Pancreas (tissue), 10 donors: ENCODE measurements around the gene PUM2. TPM values are rescaled to one million over a fixed set of nuclear protein-coding genes. Genes with fewer than 3 reads are reported as not detected.
A peak's percentile ranks its signal among the peaks of the same experiment; 100 is the strongest.

Experiments used
- ATAC-seq, 4 donors: fragments of 200-7000 bp; cut with Tn5 transposase; one replicate each; pipeline versions ENCODE4 v1.8.0 to v1.9.1; 2020; ENCODE audit warnings: mild to moderate bottlenecking in 4 of 4, moderate library complexity in 4 of 4
- DNase-seq, 6 donors: peaks; one replicate each; pipeline ENCODE4 v3.0.0-alpha.2; 2020
- FAIRE-seq: peaks from 2 replicates; lab custom pipeline; 2012; peaks lifted over from hg19 to GRCh38; lab: Jason Lieb, UNC
- H3K27ac ChIP-seq, 4 donors: fragments of 200-600 bp; sonication (generic); 1 replicate in 3 of 4; 2 replicates in 1 of 4; pipeline versions ENCODE4 v1.5.0 to v1.8.0; 2020
- H3K27me3 ChIP-seq, 4 donors: fragments of 200-600 bp; one replicate each; pipeline ENCODE4 v1.8.0; 2021
- H3K36me3 ChIP-seq, 3 donors: fragments of 200-600 bp; sonication (generic) in 1 of 3; one replicate each; pipeline versions ENCODE4 v1.5.0 to v1.8.0; 2020 to 2021
- H3K4me1 ChIP-seq, 3 donors: fragments of 200-600 bp; one replicate each; pipeline ENCODE4 v1.8.0; 2021
- H3K4me3 ChIP-seq, 4 donors: fragments of 200-600 bp; sonication (generic) in 2 of 4; one replicate each; pipeline versions ENCODE4 v1.5.0 to v1.8.0; 2020 to 2021
- H3K9me3 ChIP-seq, 4 donors: fragments of 200-600 bp; one replicate each; pipeline ENCODE4 v1.8.0; 2021
- WGBS, 2 donors: extraction: QIAGEN DNeasy Blood & Tissue Kit; methylation state at CpG; one replicate each; pipeline ENCODE4 v1.1.7; 2013; 5-methylcytosine and 5-hydroxymethylcytosine counted together
- intact Hi-C, 3 donors: fragments of 100-400 bp; cut with DNase I; formaldehyde crosslinking; loops; one replicate each; pipeline versions ENCODE4 v1.11.1 to v1.14.2; 2022
- polyA plus RNA-seq, 2 donors: library from polyadenylated mRNA; stranded (reverse); fragments of 200-250 nt; gene quantifications; one replicate each; pipeline ENCODE4 v1.2.3, GENCODE V29; 2013
- total RNA-seq, 6 donors: library from RNA; stranded (reverse); fragmentation: NEBNext Ultra II Directional in 4 of 6; extraction: Animal tissue kit (Norgen Biotek cat#: 25700) in 4 of 6; gene quantifications; one replicate each; pipeline versions ENCODE4 v1.2.1 to v1.2.4, GENCODE V29; 2021 to 2023
- TF ChIP-seq, protein P1 (sequence below), 4 donors: fragments of 200-600 bp; sonication (generic) in 3 of 4; IDR thresholded peaks; one replicate each; pipeline versions ENCODE4 v1.5.0 to v1.8.0; 2021; ENCODE audit warnings: antibody characterized with exemption in 4 of 4
- donor health status: healthy with polysubstance abuse.
- donor health status: DM: no; HTN: no; CAD: no; lungs with moderate emphysema.
- donor health status: DM: no; HTN: no; CAD: no.
- donor health status: control.
- donor health status: control.
- donor health status: Bipolar disorder and iron deficiency.
- donor health status: DM: yes; HTN: yes; CAD: no.
- donor health status: DM: no; HTN: no; CAD: no.
- donor health status: DM: no; HTN: no; CAD: no.
- donor health status: DM: yes; HTN: yes; CAD: no.

Gene PUM2
- total and polyA plus RNA-seq, 8 donors = 17.0 to 70.2 (median 40.8) TPM

DNA sequence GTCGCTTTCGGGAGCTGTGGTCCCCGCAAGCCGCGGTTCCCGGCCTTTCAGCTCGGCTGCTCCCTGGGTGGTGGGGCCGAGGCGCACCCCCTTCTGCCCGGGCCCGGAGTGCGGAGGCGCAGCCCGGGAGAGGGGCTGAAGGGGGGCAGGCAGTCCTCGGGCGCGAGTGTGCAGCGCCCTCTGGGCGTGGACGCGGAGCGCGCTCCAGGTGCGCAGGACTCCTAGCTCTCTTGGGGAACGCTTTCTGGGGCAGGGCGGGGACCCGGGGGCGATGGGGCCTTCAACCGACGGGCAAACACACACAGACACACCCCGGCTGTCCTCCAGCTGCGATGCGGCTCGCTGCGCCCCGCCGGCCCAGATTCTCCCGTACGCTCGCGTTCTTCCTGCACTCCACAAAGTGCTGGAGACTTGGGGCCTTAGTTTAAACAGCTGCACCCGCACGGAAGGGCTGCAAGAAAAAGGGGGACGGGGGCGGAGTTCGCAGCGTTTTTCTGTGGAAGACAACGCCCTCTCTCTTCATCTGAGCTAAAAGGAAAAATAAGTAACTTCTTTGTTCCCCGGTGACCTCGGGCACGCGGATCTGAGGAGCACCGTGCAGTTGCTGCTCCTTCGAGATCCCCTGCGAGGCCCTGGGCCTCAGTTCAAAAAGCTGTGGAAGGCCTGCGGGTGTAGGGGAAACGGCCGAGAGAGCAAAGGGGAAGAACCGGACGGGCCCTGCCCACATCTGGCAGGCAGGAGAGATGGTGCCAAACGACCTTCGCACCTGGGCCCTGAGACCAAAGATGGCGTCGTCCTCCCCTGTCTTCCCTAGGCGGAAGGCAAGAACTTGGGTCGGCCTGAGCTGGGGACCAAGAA lies 125.1 kb downstream of the PUM2 start:
- intact Hi-C loops = no loop called here
- FAIRE-seq (no peak), DNase-seq (peak; percentile 62 to 88 (median 74)), ATAC-seq (peak; percentile 81 to 92 (median 86))
- peaks cover 0 to 6% (median 5%) of the 10 kb centered on the region in 3 donors for H3K4me1 ChIP-seq
- no peaks in the 10 kb centered on the region for H3K36me3 ChIP-seq
- no peaks in the 10 kb centered on the region for H3K27me3 ChIP-seq
- TF ChIP-seq, protein P1, sequence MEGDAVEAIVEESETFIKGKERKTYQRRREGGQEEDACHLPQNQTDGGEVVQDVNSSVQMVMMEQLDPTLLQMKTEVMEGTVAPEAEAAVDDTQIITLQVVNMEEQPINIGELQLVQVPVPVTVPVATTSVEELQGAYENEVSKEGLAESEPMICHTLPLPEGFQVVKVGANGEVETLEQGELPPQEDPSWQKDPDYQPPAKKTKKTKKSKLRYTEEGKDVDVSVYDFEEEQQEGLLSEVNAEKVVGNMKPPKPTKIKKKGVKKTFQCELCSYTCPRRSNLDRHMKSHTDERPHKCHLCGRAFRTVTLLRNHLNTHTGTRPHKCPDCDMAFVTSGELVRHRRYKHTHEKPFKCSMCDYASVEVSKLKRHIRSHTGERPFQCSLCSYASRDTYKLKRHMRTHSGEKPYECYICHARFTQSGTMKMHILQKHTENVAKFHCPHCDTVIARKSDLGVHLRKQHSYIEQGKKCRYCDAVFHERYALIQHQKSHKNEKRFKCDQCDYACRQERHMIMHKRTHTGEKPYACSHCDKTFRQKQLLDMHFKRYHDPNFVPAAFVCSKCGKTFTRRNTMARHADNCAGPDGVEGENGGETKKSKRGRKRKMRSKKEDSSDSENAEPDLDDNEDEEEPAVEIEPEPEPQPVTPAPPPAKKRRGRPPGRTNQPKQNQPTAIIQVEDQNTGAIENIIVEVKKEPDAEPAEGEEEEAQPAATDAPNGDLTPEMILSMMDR (IDR thresholded peaks at IDR 0.05) = peak in 3 of 4 donors; percentile 28 to 38 (median 38)
- H3K4me3 ChIP-seq = peak overlapping the region; percentile 55 to 80 (median 69)
- 7 to 9% methylated on average over 52 to 66 of the region's 66 CpGs for WGBS, 2 donors
- H3K9me3 ChIP-seq = no peaks in the 10 kb centered on the region
- H3K27ac ChIP-seq = peak overlapping the region; percentile 65 to 82 (median 77)

DNA sequence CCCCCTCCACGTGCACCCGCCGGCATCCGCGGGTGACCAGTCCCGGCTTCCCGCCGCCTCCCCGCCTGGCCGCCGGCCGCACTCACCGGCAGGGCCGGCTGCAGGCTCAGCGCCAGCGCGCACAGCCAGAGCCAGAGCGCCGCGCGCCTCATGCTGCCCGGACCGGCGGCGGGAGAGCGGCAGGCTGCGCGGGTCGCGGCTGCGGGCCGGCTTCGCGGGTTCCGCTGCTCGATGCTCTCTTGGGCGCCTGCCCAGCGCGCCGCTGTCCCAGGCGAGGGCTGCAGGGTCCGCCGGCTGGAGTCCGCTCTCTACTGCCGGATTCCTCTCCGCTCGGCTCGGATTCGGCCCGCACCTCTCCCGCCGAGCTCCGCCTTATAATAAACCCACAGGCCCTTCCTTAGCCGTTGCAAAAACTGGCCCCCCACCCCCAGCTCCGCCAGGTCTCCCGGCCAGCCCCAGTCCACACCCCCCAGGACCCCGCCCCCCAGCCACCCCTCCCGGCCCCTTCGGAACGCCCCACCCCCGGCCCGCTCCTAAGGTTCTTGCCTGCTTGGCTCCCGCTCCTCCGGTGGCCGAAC lies 125.8 kb downstream of the PUM2 start, which contains the start of gene SDC1:
TSS of gene SDC1 (minus strand) at position 415 of the 578 bp plus-strand sequence. CDS start at position 152, 263 bp downstream.
- no peaks in the 10 kb centered on the region for H3K36me3 ChIP-seq
- H3K27ac ChIP-seq = peak within 1 kb of the TSS; percentile 65 to 82 (median 77)
- peaks cover 0 to 6% (median 5%) of the 10 kb centered on the region in 3 donors for H3K4me1 ChIP-seq
- intact Hi-C loops = no loop called here
- DNase-seq (peak; percentile 55 to 86 (median 75)), FAIRE-seq (no peak), ATAC-seq (peak; percentile 66 to 75 (median 69))
- WGBS, 2 donors = 0% methylated on average over 37 to 65 of the region's 65 CpGs
- TF ChIP-seq, protein P1 (IDR thresholded peaks at IDR 0.05) = no peak
- no peaks in the 10 kb centered on the region for H3K9me3 ChIP-seq
- H3K27me3 ChIP-seq = no peaks in the 10 kb centered on the region
- H3K4me3 ChIP-seq = peak within 1 kb of the TSS; percentile 55 to 80 (median 69)

DNA sequence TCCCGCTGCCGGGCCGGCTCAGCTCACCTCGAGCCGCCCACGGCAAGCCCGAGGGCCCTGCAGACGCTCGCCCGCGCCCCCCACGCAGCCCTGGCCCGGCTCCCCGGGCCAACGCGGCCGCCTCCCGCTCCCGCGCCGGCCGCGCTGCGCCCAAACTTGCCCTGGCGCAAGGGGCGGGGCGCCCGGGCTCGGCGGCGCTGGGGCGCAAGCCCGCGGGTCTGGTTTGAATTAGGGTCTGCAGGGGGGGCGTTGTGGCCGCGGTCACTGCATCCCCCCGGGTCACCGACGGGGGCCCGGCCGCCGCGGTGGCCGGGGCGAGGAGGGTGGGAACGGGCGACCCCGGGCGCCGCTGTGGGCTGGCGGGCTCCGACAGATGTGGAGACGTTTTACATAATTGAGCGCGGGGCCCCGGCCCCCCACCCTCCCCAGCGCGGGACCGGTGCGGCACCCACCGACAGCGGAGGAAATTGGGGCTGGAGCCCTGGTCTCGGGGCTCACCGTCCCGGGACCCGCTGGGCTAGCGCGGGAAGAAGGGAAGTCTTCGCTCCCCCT lies 126.4 kb downstream of the PUM2 start:
- TF ChIP-seq, protein P1 (IDR thresholded peaks at IDR 0.05) = no peak
- Histone ChIP-seq H3K9me3 (no peaks in the 10 kb centered on the region), H3K27me3 (no peaks in the 10 kb centered on the region), H3K27ac (peak overlapping the region; percentile 65 to 82 (median 77)), H3K4me3 (peak overlapping the region; percentile 55 to 80 (median 69)), H3K4me1 (peaks cover 0 to 6% (median 5%) of the 10 kb centered on the region in 3 donors), H3K36me3 (no peaks in the 10 kb centered on the region)
- FAIRE-seq (no peak), ATAC-seq (peak; percentile 15 to 55 (median 32)), DNase-seq (peak in 1 of 6 donors; percentile 64)
- 0 to 1% methylated on average over 44 to 70 of the region's 70 CpGs for WGBS, 2 donors
- intact Hi-C loops = no loop called here

DNA sequence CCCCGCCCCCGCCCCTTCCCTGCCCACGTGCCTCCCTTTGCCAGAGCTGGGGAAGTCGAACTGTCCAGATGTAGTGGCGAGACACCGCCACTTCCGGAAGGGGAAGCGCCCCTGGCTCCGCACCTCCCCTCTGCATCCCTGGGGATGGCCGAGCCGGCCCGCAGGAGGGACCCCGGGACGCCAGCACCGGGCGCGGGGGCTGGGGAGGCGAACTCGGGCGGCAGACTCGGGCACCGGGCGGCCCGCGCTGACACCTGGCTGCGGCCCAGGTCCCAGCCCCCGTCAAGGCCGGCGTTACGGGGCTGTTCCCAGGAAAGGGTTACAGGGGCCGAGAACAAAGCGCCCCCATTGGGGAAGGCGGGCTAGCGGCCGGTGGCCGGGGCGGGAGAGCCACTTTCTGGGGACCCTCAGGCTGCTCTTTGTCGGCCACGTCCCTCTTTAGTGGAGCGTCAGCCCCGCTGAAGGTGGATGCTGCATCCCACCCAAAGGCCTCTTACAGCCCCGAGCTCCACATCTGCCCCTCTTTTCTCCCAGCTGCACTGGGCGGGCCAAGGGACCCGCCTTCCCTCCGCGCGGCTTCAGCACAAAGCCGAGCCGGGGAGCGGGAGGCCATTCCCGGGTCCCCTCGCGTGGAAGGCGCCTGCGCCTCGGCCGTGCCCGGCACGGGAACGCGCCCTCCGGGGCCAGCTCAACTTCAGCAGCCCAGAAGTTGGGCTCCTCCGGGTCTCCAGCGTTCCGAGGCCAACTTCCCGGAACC lies 127.1 kb downstream of the PUM2 start:
- peak in 5 of 6 donors; percentile 49 to 85 (median 66) for DNase-seq
- ATAC-seq = peak; percentile 31 to 58 (median 42)
- 0 to 1% methylated on average over 34 to 66 of the region's 66 CpGs for WGBS, 2 donors
- TF ChIP-seq, protein P1 (IDR thresholded peaks at IDR 0.05) = no peak
- Histone ChIP-seq H3K4me3 (peak overlapping the region; percentile 55 to 80 (median 69)), H3K27me3 (no peaks in the 10 kb centered on the region), H3K4me1 (peaks cover 0 to 6% (median 5%) of the 10 kb centered on the region in 3 donors), H3K27ac (peak overlapping the region; percentile 65 to 82 (median 77)), H3K36me3 (no peaks in the 10 kb centered on the region), H3K9me3 (no peaks in the 10 kb centered on the region)
- no peak for FAIRE-seq
- intact Hi-C loops = no loop called here
